Measurements from ENCODE around the gene SLC43A1. TPM values are rescaled to one million over a fixed set of nuclear protein-coding genes. Genes with fewer than 3 reads are reported as not detected.

Gene SLC43A1
- total and polyA plus RNA-seq, 2 experiments from 2014 or later = 19.6 to 49.7 TPM

GRCh38 chr11:57539342-57539741 is 23.8 kb upstream of the SLC43A1 start:
- no peak for DNase-seq (ENCODE audit: low spot score)
- Mint-ChIP-seq H3K4me3 (no peak overlapping the region), H3K9me3 (peaks cover 3% of the 10 kb centered on the region; the same call in 2 of the 3 replicates), H3K4me1 (peaks cover 39% of the 10 kb centered on the region), H3K36me3 (ENCODE audit: low read depth) (no peaks in the 10 kb centered on the region; the same call in 2 of the 3 replicates), H3K27me3 (ENCODE audit: insufficient read depth, low read depth, poor library complexity) (peaks cover 13% of the 10 kb centered on the region), H3K27ac (no peak overlapping the region)
- Histone ChIP-seq H3K4me1 (ENCODE audit: insufficient read depth) (peaks cover 23% of the 10 kb centered on the region), H3K27ac (ENCODE audit: low read depth) (no peak overlapping the region), H3K36me3 (ENCODE audit: insufficient read depth) (no peaks in the 10 kb centered on the region), H3K9me2 (ENCODE audit: insufficient read depth) (no peaks in the 10 kb centered on the region), H4K20me1 (replicated peaks; ENCODE audit: insufficient read depth) (no peaks in the 10 kb centered on the region), H3K27me3 (ENCODE audit: insufficient read depth) (no peaks in the 10 kb centered on the region), H3F3A (replicated peaks; ENCODE audit: low read depth) (no peaks in the 10 kb centered on the region), H3K4me3 (no peak overlapping the region), H2AFZ (no peak overlapping the region), H3K4me2 (no peak overlapping the region), H3K79me2 (replicated peaks; ENCODE audit: insufficient read depth) (no peaks in the 10 kb centered on the region)
- no peak for TF ChIP-seq CREB1 (CRISPR knock-in tag; IDR thresholded peaks at IDR 0.05; ENCODE audit: low read depth)
- TF ChIP-seq ZNF331 (CRISPR knock-in tag; IDR thresholded peaks at IDR 0.05; ENCODE audit: low read depth) = no peak
- no peak for TF ChIP-seq ZNF462 (CRISPR knock-in tag; IDR thresholded peaks at IDR 0.05)
- TF ChIP-seq JUNB (IDR thresholded peaks at IDR 0.05; ENCODE audit: unreplicated experiment) = no peak
- TF ChIP-seq NANOG (IDR thresholded peaks at IDR 0.05; ENCODE audit: borderline replicate concordance) = no peak
- TF ChIP-seq REST (IDR thresholded peaks at IDR 0.05; ENCODE audit: unreplicated experiment) = no peak
- TF ChIP-seq ETS1 (IDR thresholded peaks at IDR 0.05) = no peak
- TF ChIP-seq STAT1 (IDR thresholded peaks at IDR 0.05; ENCODE audit: unreplicated experiment) = no peak
- TF ChIP-seq ZNF114 (CRISPR knock-in tag; IDR thresholded peaks at IDR 0.05) = no peak
- no peak for ATAC-seq
